ENCODE measurements around the gene PLXDC2.

The PLXDC2 gene

GRCh38 chr10:19929506-19930140 is 113.4 kb downstream of the PLXDC2 start:
- TF ChIP-seq CTCF (IDR thresholded peaks at IDR 0.05; ENCODE audit: extremely low read depth, insufficient read depth, missing control alignments): no peak
- in situ Hi-C loops (cut with MboI; ENCODE audit: low pct_unique_long_range_greater_than_20kb, low sequenced_read_pairs, unreplicated experiment): no loop called here
- DNase-seq (ENCODE audit: low spot score): no peak

DNA sequence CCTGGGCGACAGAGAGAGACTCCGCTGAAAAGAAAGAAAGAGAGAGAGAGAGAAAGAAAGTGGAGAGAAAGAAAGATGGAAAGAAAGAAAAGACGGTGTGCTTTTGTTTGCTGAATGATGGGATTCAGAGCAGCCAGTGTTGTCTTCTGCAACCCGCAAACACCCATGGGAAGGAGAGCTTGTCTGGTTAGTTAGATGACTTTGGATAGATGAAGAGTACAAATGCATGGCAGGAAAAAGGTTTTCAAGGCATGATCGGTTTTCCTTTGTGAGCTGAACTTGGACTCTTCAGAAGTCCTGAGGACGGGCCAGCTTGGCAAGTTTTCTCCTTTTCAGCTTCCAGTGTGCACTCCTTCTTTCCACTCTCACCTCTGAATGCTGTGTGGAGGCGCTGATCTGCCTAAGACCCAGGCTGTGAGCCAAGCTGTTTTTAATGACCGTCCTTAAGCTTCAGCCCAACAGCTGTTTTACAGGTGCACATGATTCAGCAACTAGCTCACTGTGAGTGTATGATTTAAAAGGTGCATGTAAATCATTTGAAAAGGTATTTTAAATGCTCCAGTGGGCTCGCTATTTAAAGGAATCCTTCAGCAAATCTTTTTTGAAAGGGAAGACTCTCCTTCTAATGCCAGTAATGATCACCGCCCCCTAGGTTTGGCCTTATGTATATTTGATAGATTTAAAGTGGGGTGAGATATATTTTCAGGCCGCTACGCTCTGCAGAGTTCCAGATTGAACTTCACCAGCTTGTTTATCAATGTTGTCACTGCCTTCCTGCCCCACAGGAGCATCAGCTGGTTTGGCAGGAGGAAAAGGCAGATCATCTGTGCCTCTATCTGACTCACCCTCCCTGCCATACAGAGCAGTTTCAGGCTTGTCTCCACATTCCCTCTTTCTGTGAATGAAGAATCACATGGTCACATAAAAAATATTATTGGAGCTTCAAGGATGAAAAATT is 115.0 kb downstream of the PLXDC2 start:
- no peak for TF ChIP-seq CTCF (IDR thresholded peaks at IDR 0.05; ENCODE audit: extremely low read depth, insufficient read depth, missing control alignments)
- DNase-seq (ENCODE audit: low spot score): no peak
- in situ Hi-C loops (cut with MboI; ENCODE audit: low pct_unique_long_range_greater_than_20kb, low sequenced_read_pairs, unreplicated experiment): no loop called here

- in situ Hi-C loops (cut with MboI; ENCODE audit: low pct_unique_long_range_greater_than_20kb, low sequenced_read_pairs, unreplicated experiment): no loop called here
- TF ChIP-seq CTCF (IDR thresholded peaks at IDR 0.05; ENCODE audit: extremely low read depth, insufficient read depth, missing control alignments): no peak
- no peak for DNase-seq (ENCODE audit: low spot score)
These were observed 115.8 kb downstream of the PLXDC2 start for GRCh38 chr10:19931894-19932590.

DNA sequence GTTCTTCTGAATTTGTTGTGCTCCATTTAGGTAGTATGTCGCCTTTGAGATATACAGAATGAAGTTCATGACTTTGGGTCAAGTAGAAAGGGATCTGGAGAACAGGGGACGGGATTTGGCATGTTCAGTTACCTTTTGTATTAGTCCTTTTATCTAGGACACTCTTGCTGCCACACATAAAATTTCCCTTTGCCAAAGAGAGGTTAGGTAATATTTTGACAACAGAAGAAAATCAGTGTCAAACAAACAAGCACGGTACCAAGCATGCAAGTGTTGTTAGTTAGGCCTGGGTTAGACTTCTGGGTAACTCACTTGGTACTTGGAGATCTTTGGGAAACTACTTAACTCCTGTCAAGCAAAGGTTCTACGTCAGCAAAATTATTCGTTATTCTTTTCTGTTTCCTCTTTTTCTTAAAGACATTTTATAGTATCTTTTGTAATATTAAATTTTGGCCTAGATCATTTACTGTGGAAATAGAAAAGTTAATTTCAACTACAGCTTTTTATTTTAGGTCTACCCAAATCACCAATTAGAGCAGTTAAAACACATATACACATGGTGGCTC is 116.7 kb downstream of the PLXDC2 start:
- DNase-seq (ENCODE audit: low spot score): no peak
- in situ Hi-C loops (cut with MboI; ENCODE audit: low pct_unique_long_range_greater_than_20kb, low sequenced_read_pairs, unreplicated experiment): no loop called here
- TF ChIP-seq CTCF (IDR thresholded peaks at IDR 0.05; ENCODE audit: extremely low read depth, insufficient read depth, missing control alignments): no peak

DNA sequence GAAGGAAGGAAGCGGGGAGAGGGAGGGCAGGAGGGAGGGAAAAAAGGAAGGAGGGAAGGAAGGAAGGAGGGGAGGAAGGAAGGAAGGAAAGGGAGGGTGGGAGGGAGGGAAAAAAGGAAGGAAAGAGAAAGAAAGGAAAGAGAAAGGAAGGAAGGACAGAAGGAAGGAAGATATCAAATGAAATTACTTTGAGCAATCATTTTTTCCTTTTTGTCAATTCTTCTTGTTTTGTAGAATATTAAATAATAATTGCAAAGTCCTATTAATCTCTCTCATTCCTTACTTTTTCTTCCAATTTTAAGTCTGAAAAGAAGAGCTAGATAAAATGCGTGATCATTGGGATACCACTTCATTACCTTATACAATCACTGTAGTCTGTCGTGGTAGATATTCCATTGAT is 117.5 kb downstream of the PLXDC2 start:
- TF ChIP-seq CTCF (IDR thresholded peaks at IDR 0.05; ENCODE audit: extremely low read depth, insufficient read depth, missing control alignments): no peak
- no peak for DNase-seq (ENCODE audit: low spot score)
- in situ Hi-C loops (cut with MboI; ENCODE audit: low pct_unique_long_range_greater_than_20kb, low sequenced_read_pairs, unreplicated experiment): no loop called here

- in situ Hi-C loops (cut with MboI; ENCODE audit: low pct_unique_long_range_greater_than_20kb, low sequenced_read_pairs, unreplicated experiment): no loop called here
- no peak for TF ChIP-seq CTCF (IDR thresholded peaks at IDR 0.05; ENCODE audit: extremely low read depth, insufficient read depth, missing control alignments)
- DNase-seq (ENCODE audit: low spot score): no peak
These were observed 118.9 kb downstream of the PLXDC2 start for GRCh38 chr10:19935176-19935575.
